Brain pericyte (primary cell): Measurements from ENCODE around the gene NEK7.

ENCODE experiments used
- DNase-seq: peaks from one replicate; pipeline ENCODE4 v3.0.0-alpha.2; 2012; ENCODE audit warnings: low read depth, low spot score

The NEK7 gene

GRCh38 chr1:198143797-198144196 is 13.0 kb upstream of the NEK7 start:
- DNase-seq: no peak

- DNase-seq: no peak
Observed at GRCh38 chr1:198147216-198147615, 9.6 kb upstream of the NEK7 start.

GRCh38 chr1:198150369-198150768 is 6.4 kb upstream of the NEK7 start:
- DNase-seq: no peak

- DNase-seq: no peak
Observed at GRCh38 chr1:198151688-198152087, 5.1 kb upstream of the NEK7 start.

GRCh38 chr1:198153103-198153502 is 3.7 kb upstream of the NEK7 start:
- DNase-seq: no peak

- DNase-seq: no peak
Observed at GRCh38 chr1:198153804-198154203, 3.0 kb upstream of the NEK7 start.

- no peak for DNase-seq
Observed at GRCh38 chr1:198155253-198155652, 1.5 kb upstream of the NEK7 start.

- DNase-seq: no peak
Observed at GRCh38 chr1:198156111-198156744, 570 bp upstream of the NEK7 start.

- DNase-seq: peak; percentile 78
Observed at GRCh38 chr1:198157241-198157846, 546 bp downstream of the NEK7 start.

GRCh38 chr1:198157847-198158725 is 1.3 kb downstream of the NEK7 start:
- no peak for DNase-seq

- DNase-seq: peak; percentile 72
Observed at GRCh38 chr1:198158735-198159589, 2.2 kb downstream of the NEK7 start.

- no peak for DNase-seq
Observed at GRCh38 chr1:198160222-198160621, 3.4 kb downstream of the NEK7 start.

- DNase-seq: no peak
Observed at GRCh38 chr1:198160946-198161614, 4.3 kb downstream of the NEK7 start.

- no peak for DNase-seq
Observed at GRCh38 chr1:198161718-198162090, 4.9 kb downstream of the NEK7 start.

GRCh38 chr1:198162091-198162767 is 5.4 kb downstream of the NEK7 start:
- no peak for DNase-seq

GRCh38 chr1:198165927-198166647 is 9.3 kb downstream of the NEK7 start:
- DNase-seq: no peak

- no peak for DNase-seq
Observed at GRCh38 chr1:198166900-198167299, 10.1 kb downstream of the NEK7 start.

GRCh38 chr1:198167436-198167934 is 10.7 kb downstream of the NEK7 start:
- DNase-seq: no peak

- DNase-seq: no peak
Observed at GRCh38 chr1:198168227-198168626, 11.4 kb downstream of the NEK7 start.

GRCh38 chr1:198169672-198170071 is 12.9 kb downstream of the NEK7 start:
- DNase-seq: no peak
